Upper lobe of left lung (tissue), 4 donors: ENCODE results near the gene PMPCA.

Experiments used
- EP300 ChIP-seq, 4 donors: sonication (generic); formaldehyde crosslinking; IDR thresholded peaks; one replicate each; pipeline ENCODE4 v1.5.1; 2017; ENCODE audit warnings: antibody characterized with exemption in 4 of 4, control low read depth in 2 of 4
- POLR2A ChIP-seq, 4 donors: fragments of 450-650 bp; IDR thresholded peaks; one replicate each; pipeline ENCODE4 v1.5.1; 2016 to 2017; ENCODE audit warnings: antibody characterized with exemption in 4 of 4, mild to moderate bottlenecking in 2 of 4
- TF ChIP-seq, protein P1 (sequence below), 6 experiments: fragments of 450-650 bp in 4 of 6; fragments of 200-600 bp in 2 of 6; sonication (generic) in 2 of 6; IDR thresholded peaks; one replicate each; pipeline ENCODE4 v1.5.1; 2016 to 2019; ENCODE audit warnings: antibody characterized with exemption in 6 of 6

DNA sequence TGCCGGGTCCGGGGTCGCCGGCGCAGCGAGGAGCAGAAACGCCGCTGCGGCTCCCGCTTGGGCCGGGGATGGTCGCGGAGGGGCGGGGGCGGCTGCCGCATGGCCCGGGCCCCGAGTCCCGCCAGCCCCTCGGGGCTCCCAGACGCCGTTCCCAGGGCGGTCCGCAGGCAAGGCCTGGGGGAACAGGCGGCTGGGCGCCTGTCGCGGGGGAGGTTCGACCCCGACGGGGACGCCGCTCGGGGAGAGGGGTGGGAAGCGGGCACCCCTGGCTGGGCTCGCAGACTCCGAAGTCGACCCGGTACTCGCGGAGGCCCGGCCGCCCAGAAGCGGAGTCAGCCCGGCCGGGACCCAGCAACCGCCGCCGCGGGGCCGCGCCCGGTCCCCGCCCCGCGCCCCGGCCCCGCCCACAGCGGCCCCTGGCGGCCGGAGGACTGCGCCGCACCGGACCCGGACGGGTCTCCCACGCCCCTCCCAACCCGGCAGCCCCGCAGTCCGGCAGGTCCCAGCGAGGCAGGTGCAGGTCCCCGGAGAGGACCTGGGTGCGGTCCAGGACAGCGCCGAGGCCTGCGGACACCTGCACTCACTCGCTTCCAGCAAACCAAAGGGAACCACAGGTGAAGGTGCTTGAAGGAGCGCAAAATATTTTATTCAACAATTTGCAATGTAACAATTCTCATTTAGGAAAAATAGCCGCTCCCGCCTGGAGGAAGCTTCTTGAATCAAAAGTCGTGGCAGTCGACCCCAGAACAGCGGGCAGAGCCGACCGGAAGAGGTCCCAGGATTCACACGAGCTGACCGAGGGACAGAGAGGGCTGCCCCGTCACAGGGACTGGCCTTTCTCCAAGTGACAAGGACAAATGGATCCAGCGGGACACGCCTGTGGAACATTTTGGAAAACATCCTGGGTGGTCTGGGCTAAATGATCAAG lies 29.3 kb downstream of the PMPCA start, which contains the start of gene INPP5E:
- TF ChIP-seq, protein P1, sequence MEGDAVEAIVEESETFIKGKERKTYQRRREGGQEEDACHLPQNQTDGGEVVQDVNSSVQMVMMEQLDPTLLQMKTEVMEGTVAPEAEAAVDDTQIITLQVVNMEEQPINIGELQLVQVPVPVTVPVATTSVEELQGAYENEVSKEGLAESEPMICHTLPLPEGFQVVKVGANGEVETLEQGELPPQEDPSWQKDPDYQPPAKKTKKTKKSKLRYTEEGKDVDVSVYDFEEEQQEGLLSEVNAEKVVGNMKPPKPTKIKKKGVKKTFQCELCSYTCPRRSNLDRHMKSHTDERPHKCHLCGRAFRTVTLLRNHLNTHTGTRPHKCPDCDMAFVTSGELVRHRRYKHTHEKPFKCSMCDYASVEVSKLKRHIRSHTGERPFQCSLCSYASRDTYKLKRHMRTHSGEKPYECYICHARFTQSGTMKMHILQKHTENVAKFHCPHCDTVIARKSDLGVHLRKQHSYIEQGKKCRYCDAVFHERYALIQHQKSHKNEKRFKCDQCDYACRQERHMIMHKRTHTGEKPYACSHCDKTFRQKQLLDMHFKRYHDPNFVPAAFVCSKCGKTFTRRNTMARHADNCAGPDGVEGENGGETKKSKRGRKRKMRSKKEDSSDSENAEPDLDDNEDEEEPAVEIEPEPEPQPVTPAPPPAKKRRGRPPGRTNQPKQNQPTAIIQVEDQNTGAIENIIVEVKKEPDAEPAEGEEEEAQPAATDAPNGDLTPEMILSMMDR (IDR thresholded peaks at IDR 0.05) = peak; percentile 79 to 95 (median 89)
- TF ChIP-seq POLR2A (IDR thresholded peaks at IDR 0.05) (peak in 1 of 4 donors; percentile 58), EP300 (IDR thresholded peaks at IDR 0.05) (no peak)
